CD8-positive, alpha-beta memory T cell (primary cell): ENCODE results near the gene PRDM16. TPM values are rescaled to one million over a fixed set of nuclear protein-coding genes. Genes with fewer than 3 reads are reported as not detected.
"Not testable (repeated sequence)": the region's sequence is repeated elsewhere in the genome, so short reads cannot be mapped to it uniquely, and the experiment has no call there.

ENCODE experiments used
- CTCF ChIA-PET: fragments of 350-600 bp; sonication (Branson Sonifier 250); formaldehyde crosslinking; loops from one replicate; lab custom pipeline; 2021; ENCODE audit warnings: antibody characterized with exemption; lab: Charles Lee
- POLR2A ChIA-PET: fragments of 350-600 bp; sonication (Branson Sonifier 250); formaldehyde crosslinking; loops from one replicate; lab custom pipeline; 2021; ENCODE audit warnings: antibody characterized with exemption; lab: Charles Lee
- DNase-seq, 5 donors: peaks; one replicate each; pipeline versions ENCODE4 v3.0.0 to v3.0.0-alpha.2; 2020 to 2022; ENCODE audit warnings: mixed read lengths in 1 of 5
- H3K27ac ChIP-seq: one replicate; pipeline ENCODE4 v1.7.0; 2013; ENCODE audit warnings: low read depth, mild to moderate bottlenecking, low read length, moderate library complexity
- H3K27me3 ChIP-seq: 2 replicates; pipeline ENCODE4 v1.7.0; 2013; ENCODE audit warnings: low read length, mild to moderate bottlenecking; ENCODE audit not compliant: insufficient read depth, poor library complexity, severe bottlenecking
- H3K36me3 ChIP-seq: 2 replicates; pipeline ENCODE4 v1.7.0; 2013; ENCODE audit warnings: mild to moderate bottlenecking, low read length, moderate library complexity; ENCODE audit not compliant: insufficient read depth
- H3K4me1 ChIP-seq: 2 replicates; pipeline ENCODE4 v1.7.0; 2013; ENCODE audit warnings: mild to moderate bottlenecking, low read length, moderate library complexity; ENCODE audit not compliant: insufficient read depth
- H3K4me3 ChIP-seq: 2 replicates; pipeline ENCODE4 v1.7.0; 2013; ENCODE audit warnings: mild to moderate bottlenecking, low read length
- H3K9me3 ChIP-seq: 2 replicates; pipeline ENCODE4 v1.7.0; 2013; ENCODE audit warnings: mild to moderate bottlenecking, low read length
- H3K27ac Mint-ChIP-seq, 8 donors: one replicate each; pipeline ENCODE4 v1.8.0; 2020 to 2021; ENCODE audit warnings: mixed read lengths in 8 of 8, mild to moderate bottlenecking in 6 of 8, inconsistent platforms in 3 of 8, moderate library complexity in 3 of 8
- H3K27me3 Mint-ChIP-seq, 2 donors: one replicate each; pipeline ENCODE4 v1.8.0; 2020 to 2021; ENCODE audit warnings: mixed read lengths in 2 of 2, mild to moderate bottlenecking in 1 of 2, moderate library complexity in 1 of 2
- H3K36me3 Mint-ChIP-seq, 3 donors: one replicate each; pipeline ENCODE4 v1.8.0; 2020 to 2021; ENCODE audit warnings: mixed read lengths in 3 of 3, inconsistent platforms in 1 of 3, mild to moderate bottlenecking in 1 of 3
- H3K4me1 Mint-ChIP-seq, 3 donors: one replicate each; pipeline ENCODE4 v1.8.0; 2020 to 2021; ENCODE audit warnings: mixed read lengths in 3 of 3, inconsistent platforms in 1 of 3, mild to moderate bottlenecking in 1 of 3
- H3K4me3 Mint-ChIP-seq, 7 donors: one replicate each; pipeline ENCODE4 v1.8.0; 2020 to 2021; ENCODE audit warnings: mixed read lengths in 7 of 7, mild to moderate bottlenecking in 6 of 7, moderate library complexity in 4 of 7, inconsistent platforms in 2 of 7
- H3K9me3 Mint-ChIP-seq, 5 donors: one replicate each; pipeline ENCODE4 v1.8.0; 2020 to 2022; ENCODE audit warnings: mixed read lengths in 5 of 5, mild to moderate bottlenecking in 3 of 5, moderate library complexity in 2 of 5, inconsistent platforms in 1 of 5
- polyA plus RNA-seq: library from polyadenylated mRNA; unstranded; fragments of 300-500 nt; fragmentation: Illumina TruSeq; gene quantifications from one replicate; pipeline ENCODE4 v1.2.3, GENCODE V29; 2021
- total RNA-seq, 2 experiments: library from RNA; stranded (reverse); gene quantifications; one replicate each; pipeline ENCODE4 v1.2.3, GENCODE V29; 2021

PRDM16 gene
- total and polyA plus RNA-seq, 3 experiments from 2014 or later, result not detected

- H3K4me3 Mint-ChIP-seq, result no peak overlapping the region
- no peak overlapping the region for H3K27ac Mint-ChIP-seq
- no peak for DNase-seq
- no peaks in the 10 kb centered on the region for H3K27me3 ChIP-seq
- no peaks in the 10 kb centered on the region for H3K4me1 Mint-ChIP-seq
- no peaks in the 10 kb centered on the region for H3K9me3 ChIP-seq
- H3K9me3 Mint-ChIP-seq, result no peaks in the 10 kb centered on the region
- H3K36me3 ChIP-seq, result no peaks in the 10 kb centered on the region
- no peak overlapping the region for H3K27ac ChIP-seq
- POLR2A ChIA-PET, result no interaction called here
- CTCF ChIA-PET, result no interaction called here
- no peaks in the 10 kb centered on the region for H3K4me1 ChIP-seq
- no peak overlapping the region for H3K4me3 ChIP-seq
- no peaks in the 10 kb centered on the region for H3K36me3 Mint-ChIP-seq
- H3K27me3 Mint-ChIP-seq, result peaks cover 4 to 5% of the 10 kb centered on the region in 2 donors
Measured at GRCh38 chr1:3082051-3082450, 13.0 kb downstream of the PRDM16 start.

- Mint-ChIP-seq H3K4me1 (no peaks in the 10 kb centered on the region), H3K27ac (no peak overlapping the region), H3K9me3 (no peaks in the 10 kb centered on the region), H3K27me3 (peaks cover 4 to 5% of the 10 kb centered on the region in 2 donors), H3K36me3 (no peaks in the 10 kb centered on the region), H3K4me3 (no peak overlapping the region)
- Histone ChIP-seq H3K4me1 (no peaks in the 10 kb centered on the region), H3K27me3 (no peaks in the 10 kb centered on the region), H3K36me3 (no peaks in the 10 kb centered on the region), H3K4me3 (no peak overlapping the region), H3K27ac (no peak overlapping the region), H3K9me3 (no peaks in the 10 kb centered on the region)
- CTCF ChIA-PET, result no interaction called here
- no peak for DNase-seq
- POLR2A ChIA-PET, result no interaction called here
Measured at GRCh38 chr1:3082571-3083516, 13.8 kb downstream of the PRDM16 start.

- Mint-ChIP-seq H3K36me3 (no peaks in the 10 kb centered on the region), H3K27me3 (no peaks in the 10 kb centered on the region), H3K9me3 (no peaks in the 10 kb centered on the region), H3K4me3 (no peak overlapping the region), H3K4me1 (no peaks in the 10 kb centered on the region), H3K27ac (no peak overlapping the region)
- no peaks in the 10 kb centered on the region for H3K27me3 ChIP-seq
- ChIA-PET CTCF (no interaction called here), POLR2A (no interaction called here)
- H3K36me3 ChIP-seq, result no peaks in the 10 kb centered on the region
- no peaks in the 10 kb centered on the region for H3K9me3 ChIP-seq
- H3K4me1 ChIP-seq, result no peaks in the 10 kb centered on the region
- no peak overlapping the region for H3K27ac ChIP-seq
- no peak for DNase-seq
- no peak overlapping the region for H3K4me3 ChIP-seq
Measured at GRCh38 chr1:3084154-3084553, 15.2 kb downstream of the PRDM16 start.

- POLR2A ChIA-PET, result no interaction called here
- H3K9me3 Mint-ChIP-seq, result no peaks in the 10 kb centered on the region
- no peak overlapping the region for H3K4me3 Mint-ChIP-seq
Measured at GRCh38 chr1:3084726-3085125, 15.7 kb downstream of the PRDM16 start.

GRCh38 chr1:3085721-3086120 is 16.7 kb downstream of the PRDM16 start:
- POLR2A ChIA-PET, result no interaction called here
- H3K4me1 Mint-ChIP-seq, result no peaks in the 10 kb centered on the region

More at GRCh38 chr1:3084726-3085125, 15.7 kb downstream of the PRDM16 start:
- Histone ChIP-seq H3K27ac (no peak overlapping the region), H3K9me3 (no peaks in the 10 kb centered on the region), H3K36me3 (no peaks in the 10 kb centered on the region), H3K27me3 (no peaks in the 10 kb centered on the region), H3K4me1 (no peaks in the 10 kb centered on the region), H3K4me3 (no peak overlapping the region)
- H3K27me3 Mint-ChIP-seq, result peaks cover 0 to 2% of the 10 kb centered on the region in 2 donors
- CTCF ChIA-PET, result no interaction called here
- no peak overlapping the region for H3K27ac Mint-ChIP-seq
- H3K36me3 Mint-ChIP-seq, result no peaks in the 10 kb centered on the region
- H3K4me1 Mint-ChIP-seq, result no peaks in the 10 kb centered on the region
- DNase-seq, result no peak

GRCh38 chr1:3086272-3086974 is 17.4 kb downstream of the PRDM16 start:
- Mint-ChIP-seq H3K36me3 (no peaks in the 10 kb centered on the region), H3K27me3 (peaks cover 0 to 5% of the 10 kb centered on the region in 2 donors)
- POLR2A ChIA-PET, result no interaction called here

More at GRCh38 chr1:3085721-3086120, 16.7 kb downstream of the PRDM16 start:
- CTCF ChIA-PET, result no interaction called here
- Mint-ChIP-seq H3K9me3 (no peaks in the 10 kb centered on the region), H3K27me3 (peaks cover 0 to 5% of the 10 kb centered on the region in 2 donors), H3K27ac (no peak overlapping the region), H3K36me3 (no peaks in the 10 kb centered on the region), H3K4me3 (no peak overlapping the region)
- H3K4me3 ChIP-seq, result no peak overlapping the region
- no peak overlapping the region for H3K27ac ChIP-seq
- H3K36me3 ChIP-seq, result no peaks in the 10 kb centered on the region
- H3K27me3 ChIP-seq, result no peaks in the 10 kb centered on the region
- no peak for DNase-seq
- H3K9me3 ChIP-seq, result no peaks in the 10 kb centered on the region
- H3K4me1 ChIP-seq, result no peaks in the 10 kb centered on the region

GRCh38 chr1:3087049-3087448 is 18.0 kb downstream of the PRDM16 start:
- no peak overlapping the region for H3K4me3 Mint-ChIP-seq
- no peaks in the 10 kb centered on the region for H3K36me3 Mint-ChIP-seq
- POLR2A ChIA-PET, result no interaction called here
- CTCF ChIA-PET, result no interaction called here
- Histone ChIP-seq H3K4me3 (no peak overlapping the region), H3K4me1 (no peaks in the 10 kb centered on the region), H3K36me3 (no peaks in the 10 kb centered on the region), H3K9me3 (no peaks in the 10 kb centered on the region), H3K27me3 (no peaks in the 10 kb centered on the region), H3K27ac (no peak overlapping the region)
- no peaks in the 10 kb centered on the region for H3K9me3 Mint-ChIP-seq
- H3K4me1 Mint-ChIP-seq, result no peaks in the 10 kb centered on the region
- peaks cover 0 to 5% of the 10 kb centered on the region in 2 donors for H3K27me3 Mint-ChIP-seq
- no peak overlapping the region for H3K27ac Mint-ChIP-seq
- DNase-seq, result no peak

More at GRCh38 chr1:3086272-3086974, 17.4 kb downstream of the PRDM16 start:
- Mint-ChIP-seq H3K4me1 (no peaks in the 10 kb centered on the region), H3K9me3 (no peaks in the 10 kb centered on the region), H3K27ac (no peak overlapping the region), H3K4me3 (no peak overlapping the region)
- H3K9me3 ChIP-seq, result no peaks in the 10 kb centered on the region
- CTCF ChIA-PET, result no interaction called here
- H3K4me3 ChIP-seq, result no peak overlapping the region
- no peaks in the 10 kb centered on the region for H3K36me3 ChIP-seq
- no peaks in the 10 kb centered on the region for H3K27me3 ChIP-seq
- H3K4me1 ChIP-seq, result no peaks in the 10 kb centered on the region
- no peak overlapping the region for H3K27ac ChIP-seq
- no peak for DNase-seq

GRCh38 chr1:3087946-3088668 is 19.1 kb downstream of the PRDM16 start:
- H3K27ac Mint-ChIP-seq, H3K4me3 Mint-ChIP-seq, H3K27me3 Mint-ChIP-seq, H3K36me3 ChIP-seq, H3K9me3 ChIP-seq, H3K9me3 Mint-ChIP-seq, H3K27me3 ChIP-seq, H3K36me3 Mint-ChIP-seq, CTCF ChIA-PET, H3K27ac ChIP-seq, H3K4me1 Mint-ChIP-seq, H3K4me1 ChIP-seq, POLR2A ChIA-PET, H3K4me3 ChIP-seq, DNase-seq: not testable (repeated sequence)
